Medulla oblongata (tissue), 1 donor: Measurements from ENCODE around the gene CUX1.
"Not testable (repeated sequence)": the region's sequence is repeated elsewhere in the genome, so short reads cannot be mapped to it uniquely, and the experiment has no call there.

Experiments
- DNase-seq: peaks from one replicate; pipeline ENCODE4 v3.0.0-alpha.2; 2015; ENCODE audit errors: extremely low spot score

Gene CUX1

GRCh38 chr7:102044984-102045673 is 227.7 kb downstream of the CUX1 start:
- DNase-seq: peak; percentile 43

GRCh38 chr7:102045681-102046372 is 228.4 kb downstream of the CUX1 start:
- DNase-seq: no peak

DNA sequence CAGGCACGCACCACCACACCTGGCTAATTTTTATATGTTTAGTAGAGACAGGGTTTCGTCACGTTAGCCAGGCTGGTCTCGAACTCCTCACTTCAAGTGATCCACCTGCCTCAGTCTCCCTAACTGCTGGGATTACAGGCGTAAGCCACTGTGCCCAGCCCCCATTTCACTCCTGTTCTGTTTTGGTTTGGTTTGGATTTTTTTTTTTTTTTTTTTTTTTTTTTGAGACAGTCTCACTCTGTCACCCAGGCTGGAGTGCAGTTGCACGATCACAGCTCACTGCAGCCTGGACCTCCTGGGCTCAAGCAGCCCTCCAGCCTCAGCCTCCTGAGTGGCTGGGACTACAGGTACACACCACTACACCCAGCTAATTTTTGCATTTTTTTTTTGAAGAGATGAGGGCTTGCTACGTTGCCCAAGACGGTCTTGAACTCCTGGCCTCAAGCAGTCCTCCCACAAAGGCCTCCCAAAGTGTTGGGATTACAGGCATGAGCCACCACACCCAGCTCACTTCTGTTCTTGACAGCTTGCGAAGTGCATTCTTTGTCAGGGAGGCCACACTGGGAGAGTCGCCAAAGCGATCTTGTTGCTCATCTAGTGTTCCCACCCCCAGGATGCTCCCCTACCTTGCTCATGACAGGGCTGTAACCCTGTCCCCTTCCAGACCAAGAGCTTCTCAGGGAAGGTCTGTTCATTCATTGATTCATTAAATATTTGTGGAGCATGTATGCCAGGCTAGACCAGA is 229.1 kb downstream of the CUX1 start:
- no peak for DNase-seq

GRCh38 chr7:102047167-102047566 is 229.7 kb downstream of the CUX1 start:
- no peak for DNase-seq

GRCh38 chr7:102049765-102050164 is 232.3 kb downstream of the CUX1 start:
- no peak for DNase-seq

GRCh38 chr7:102050864-102051460 is 233.5 kb downstream of the CUX1 start:
- DNase-seq: no peak

DNA sequence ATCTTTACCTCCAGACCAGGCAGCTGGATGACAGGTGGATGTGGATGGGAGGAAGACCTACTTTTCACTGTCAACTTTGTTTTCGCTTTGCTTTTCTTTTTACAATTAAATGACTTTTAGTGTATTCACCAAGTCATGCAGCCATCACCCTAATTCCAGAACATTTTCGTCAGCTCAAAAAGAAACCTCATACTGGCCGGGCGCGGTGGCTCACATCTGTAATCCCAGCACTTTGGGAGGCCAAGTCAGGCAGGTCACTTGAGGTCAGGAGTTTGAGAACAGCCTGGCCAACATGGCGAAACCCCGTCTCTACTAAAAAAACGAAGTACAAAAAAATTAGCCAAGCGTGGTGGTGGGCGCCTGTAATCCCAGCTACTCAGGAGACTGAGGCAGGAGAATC is 234.3 kb downstream of the CUX1 start:
- not testable (repeated sequence) for DNase-seq

GRCh38 chr7:102054158-102054557 is 236.7 kb downstream of the CUX1 start:
- DNase-seq: no peak

DNA sequence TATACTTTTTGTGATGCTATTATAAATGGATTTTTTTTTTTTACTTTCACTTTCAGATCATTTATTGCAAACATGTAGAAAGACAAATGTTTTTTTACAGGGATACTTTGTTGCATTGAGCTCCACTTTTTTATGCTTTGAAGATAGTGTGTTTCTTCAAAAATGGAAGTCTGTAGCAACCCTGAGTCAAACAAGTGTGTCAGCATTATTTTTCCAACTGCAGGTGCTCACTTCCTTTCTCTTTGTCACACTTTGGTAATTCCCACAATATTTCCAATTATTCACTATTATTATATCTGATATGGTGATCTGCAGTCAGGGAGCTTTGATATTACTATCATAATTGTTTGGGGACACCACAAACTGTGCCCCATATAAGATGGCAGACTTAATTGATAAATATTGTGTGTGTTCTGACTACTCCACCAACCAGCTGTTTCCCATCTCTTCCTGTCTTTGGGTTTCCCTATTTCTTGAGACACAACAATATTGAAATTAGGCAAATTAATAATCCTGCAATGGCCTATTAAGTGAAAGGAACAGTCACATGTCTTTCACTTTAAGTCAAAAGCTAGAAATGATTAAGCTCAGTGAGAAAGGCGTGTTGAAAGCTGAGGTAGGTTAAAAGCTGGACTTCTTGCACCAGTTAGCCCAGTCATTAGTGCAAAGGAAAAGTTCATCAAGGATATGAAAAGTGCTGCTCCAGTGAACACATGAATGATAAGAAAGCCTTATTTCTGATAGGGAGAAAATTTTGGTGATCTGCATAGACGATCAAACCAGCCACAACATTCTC is 238.0 kb downstream of the CUX1 start:
- no peak for DNase-seq

GRCh38 chr7:102059524-102059923 is 242.1 kb downstream of the CUX1 start:
- DNase-seq: no peak

DNA sequence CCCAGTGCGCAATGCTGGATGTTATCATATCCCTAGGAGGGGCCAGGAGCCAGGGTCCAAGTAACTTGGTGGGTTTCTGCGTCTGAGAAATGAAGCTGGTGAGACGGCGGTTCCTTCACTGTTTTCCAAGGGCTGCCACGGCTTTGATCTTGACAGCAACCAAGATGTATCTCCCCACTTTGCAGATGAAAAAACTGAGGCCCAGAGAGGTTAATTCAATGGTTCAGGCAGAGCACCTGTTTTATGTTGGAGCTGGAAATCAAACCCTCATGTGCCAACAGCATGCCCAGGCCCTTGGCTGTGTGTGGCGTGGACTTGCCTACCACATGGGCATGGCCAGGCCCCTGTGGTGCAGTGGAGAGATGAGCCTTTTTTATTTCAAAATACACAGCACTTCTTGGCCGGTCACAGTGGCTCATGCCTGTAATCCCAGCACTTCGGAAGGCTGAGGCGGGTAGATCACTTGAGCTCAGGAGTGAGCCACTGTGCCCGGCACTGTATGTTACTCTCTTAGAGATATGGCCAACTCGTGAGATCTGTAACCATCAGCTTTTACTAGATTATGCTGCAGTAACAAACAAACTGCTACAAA is 244.0 kb downstream of the CUX1 start:
- no peak for DNase-seq

- no peak for DNase-seq
Observed at GRCh38 chr7:102061981-102062390, 244.6 kb downstream of the CUX1 start.

GRCh38 chr7:102063690-102064180 is 246.3 kb downstream of the CUX1 start:
- DNase-seq: no peak

GRCh38 chr7:102064361-102065025 is 247.1 kb downstream of the CUX1 start:
- peak; percentile 54 for DNase-seq

GRCh38 chr7:102065226-102065625 is 247.8 kb downstream of the CUX1 start:
- no peak for DNase-seq

GRCh38 chr7:102066476-102066875 is 249.1 kb downstream of the CUX1 start:
- no peak for DNase-seq

DNA sequence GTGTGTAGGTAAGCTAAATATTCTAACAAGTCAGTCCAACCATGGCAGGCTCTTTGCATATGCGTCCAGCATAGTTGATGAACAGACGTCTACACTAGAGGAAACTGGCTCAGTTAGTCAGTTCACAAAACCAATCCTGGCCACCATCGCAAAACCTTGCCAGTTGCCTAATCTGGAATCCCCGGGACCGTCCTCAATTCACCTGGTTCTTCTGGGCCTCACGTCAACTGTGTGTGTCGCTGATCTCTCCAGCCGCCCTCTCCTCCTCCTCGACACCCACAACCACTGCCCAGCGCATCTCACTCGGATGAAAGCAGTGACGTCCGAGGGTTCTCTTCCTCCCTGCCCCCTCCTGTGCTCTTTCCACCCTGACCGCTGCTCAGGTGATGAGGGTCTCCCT is 251.4 kb downstream of the CUX1 start:
- DNase-seq: no peak

DNA sequence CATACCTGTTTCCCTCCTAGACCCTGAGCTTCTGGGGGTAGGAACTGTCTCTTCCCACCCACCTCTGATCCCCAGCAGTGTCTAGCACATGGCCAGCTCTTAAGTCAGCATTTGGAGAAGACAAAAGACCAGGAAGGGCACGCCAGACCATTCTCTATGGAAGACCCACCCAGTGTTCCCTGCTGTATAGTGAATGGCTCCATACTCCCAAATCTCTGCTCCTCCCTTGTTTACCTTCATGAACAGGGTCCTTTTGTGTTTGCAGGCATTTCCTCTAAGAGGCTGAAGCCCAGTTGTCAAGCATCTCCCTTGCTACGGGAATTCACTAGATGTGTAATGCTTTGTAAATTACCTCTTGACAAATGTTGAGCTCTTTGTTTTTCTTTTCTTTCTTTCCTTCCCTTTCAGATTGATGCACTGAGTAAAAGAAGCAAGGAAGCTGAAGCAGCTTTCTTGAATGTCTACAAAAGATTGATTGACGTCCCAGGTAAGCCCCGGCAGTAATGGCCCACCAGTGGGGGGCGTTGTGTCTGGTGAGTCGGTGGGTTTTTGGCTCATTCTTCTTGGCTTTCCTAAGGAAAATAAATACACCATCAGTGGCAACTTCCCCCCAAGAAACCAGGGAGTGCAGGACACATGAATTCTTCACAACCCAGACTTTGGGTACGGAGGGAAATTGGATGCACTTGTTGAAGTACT is 252.7 kb downstream of the CUX1 start:
- no peak for DNase-seq

DNA sequence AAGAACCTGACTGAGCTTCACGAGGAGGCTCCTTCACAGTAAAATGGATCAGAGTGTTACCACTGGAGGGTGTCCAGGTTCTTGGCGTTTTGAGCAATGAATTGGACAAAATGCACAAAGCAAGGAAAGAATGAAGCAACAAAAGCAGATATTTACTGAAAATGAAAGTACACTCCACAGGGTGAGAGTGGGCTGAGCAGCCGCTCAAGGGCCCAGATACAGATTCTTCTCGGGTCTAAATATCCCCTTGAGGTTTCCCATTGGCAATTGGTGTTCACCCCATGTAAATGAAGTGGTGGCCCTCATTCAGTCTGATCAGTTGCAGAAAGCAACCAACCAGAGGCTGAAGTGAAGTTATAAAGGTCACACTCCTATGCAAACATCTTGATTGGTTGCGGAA is 254.6 kb downstream of the CUX1 start:
- no peak for DNase-seq
